ENCODE data around the gene TBL3. TPM values are rescaled to one million over a fixed set of nuclear protein-coding genes. Genes with fewer than 3 reads are reported as not detected.

Gene TBL3
- total RNA-seq, 1 experiment from 2014 or later: 51.3 TPM

- Histone ChIP-seq H3K79me2 (ENCODE audit: low read depth) (0 out of 2 replicates have a peak, but pooled peaks cover 3% of the 10 kb centered on the region), H3F3A (ENCODE audit: insufficient read depth, low read depth) (peaks cover 4% of the 10 kb centered on the region; the same call in 1 of the 2 replicates), H3K9me2 (ENCODE audit: insufficient read depth) (no peaks in the 10 kb centered on the region), H3K27ac (no peak overlapping the region), H3K4me2 (peak overlapping the region; percentile 85), H3K4me1 (replicated peaks; ENCODE audit: insufficient read depth) (peaks cover 14% of the 10 kb centered on the region), H2AFZ (no peak overlapping the region), H4K20me1 (ENCODE audit: insufficient read depth) (peaks cover 4% of the 10 kb centered on the region; the same call in 1 of the 2 replicates), H3K9me3 (ENCODE audit: insufficient read depth, low read depth) (no peaks in the 10 kb centered on the region), H3K4me3 (peak overlapping the region; percentile 45; the same call in 1 of the 2 replicates), H3K36me3 (ENCODE audit: low read depth) (no peaks in the 10 kb centered on the region), H3K27me3 (ENCODE audit: insufficient read depth, low read depth) (no peaks in the 10 kb centered on the region)
- POLR2A ChIA-PET (ENCODE audit: unreplicated experiment): interaction anchor here (0.6 to 1.0 kb wide), 4 partner anchors 25 to 125 kb away, joined by 3 to 12 read pairs (median 4); partner anchors contain the start of gene TSC2
- DNase-seq: peak in 1 of 2 experiments; percentile 67
- CTCF ChIA-PET: interaction anchor here (0.5 to 1.4 kb wide), 14 partner anchors 9 to 472 kb away, joined by 3 to 15 read pairs (median 5); partner anchors contain the start of genes NTHL1 and TSC2
- intact Hi-C loops (cut with micrococcal nuclease; ENCODE audit: unreplicated experiment): loop anchor here (1.0 to 2.0 kb wide), 5 partner anchors 21 to 126 kb away; partner anchors contain the start of gene RAB26
- TF ChIP-seq EZH2 (IDR thresholded peaks at IDR 0.05; ENCODE audit: low read depth) (no peak), CTCF (conservative IDR thresholded peaks at IDR 0.05) (no peak)
- no TSS peak for BruUV-seq (replicated peaks)
Observed at GRCh38 chr16:2022723-2023091, 50.9 kb downstream of the TBL3 start.

GRCh38 chr16:2023092-2024031 lies 51.5 kb downstream of the TBL3 start:
- ChIA-PET POLR2A (ENCODE audit: unreplicated experiment) (interaction anchor here (0.5 to 1.0 kb wide), 3 partner anchors 18 to 125 kb away, joined by 3 to 4 read pairs (median 3); no protein-coding TSS in a partner anchor), CTCF (interaction anchor here (0.6 to 1.4 kb wide), 9 partner anchors 10 to 471 kb away, joined by 3 to 15 read pairs (median 7); no protein-coding TSS in a partner anchor)
- no peaks in the 10 kb centered on the region for H3K9me3 ChIP-seq (ENCODE audit: insufficient read depth, low read depth)
- intact Hi-C loops (cut with micrococcal nuclease; ENCODE audit: unreplicated experiment): loop anchor here (1.0 to 2.0 kb wide), 5 partner anchors 20 to 125 kb away; partner anchors contain the start of gene RAB26
- no peaks in the 10 kb centered on the region for H3K27me3 ChIP-seq (ENCODE audit: insufficient read depth, low read depth)
- peaks cover 16% of the 10 kb centered on the region for H3K4me1 ChIP-seq (replicated peaks; ENCODE audit: insufficient read depth)
- H3K27ac ChIP-seq: no peak overlapping the region
- DNase-seq: peak; percentile 61 to 97
- H3K4me2 ChIP-seq: peak overlapping the region; percentile 85
- no TSS peak for BruUV-seq (replicated peaks)
- peaks cover 4% of the 10 kb centered on the region; the same call in 1 of the 2 replicates for H4K20me1 ChIP-seq (ENCODE audit: insufficient read depth)
- 0 out of 2 replicates have a peak, but pooled peaks cover 4% of the 10 kb centered on the region for H3K79me2 ChIP-seq (ENCODE audit: low read depth)
- no peak for TF ChIP-seq EZH2 (IDR thresholded peaks at IDR 0.05; ENCODE audit: low read depth)
- peak; percentile 96 for TF ChIP-seq CTCF (conservative IDR thresholded peaks at IDR 0.05)
- peak overlapping the region; percentile 74; the same call in 1 of the 2 replicates for H2AFZ ChIP-seq
- no peaks in the 10 kb centered on the region for H3K9me2 ChIP-seq (ENCODE audit: insufficient read depth)
- no peaks in the 10 kb centered on the region for H3K36me3 ChIP-seq (ENCODE audit: low read depth)
- peak overlapping the region; percentile 52; the same call in 1 of the 2 replicates for H3K4me3 ChIP-seq
- peaks cover 9% of the 10 kb centered on the region; the same call in 1 of the 2 replicates for H3F3A ChIP-seq (ENCODE audit: insufficient read depth, low read depth)

GRCh38 chr16:2024032-2024420 lies 52.2 kb downstream of the TBL3 start:
- no peak overlapping the region for H3K27ac ChIP-seq
- H3F3A ChIP-seq (ENCODE audit: insufficient read depth, low read depth): peaks cover 9% of the 10 kb centered on the region; the same call in 1 of the 2 replicates
- no peaks in the 10 kb centered on the region for H3K9me2 ChIP-seq (ENCODE audit: insufficient read depth)
- no peaks in the 10 kb centered on the region for H3K9me3 ChIP-seq (ENCODE audit: insufficient read depth, low read depth)
- CTCF ChIA-PET: no interaction called here
- no peaks in the 10 kb centered on the region for H3K36me3 ChIP-seq (ENCODE audit: low read depth)
- no peak overlapping the region for H3K4me3 ChIP-seq
- H3K4me2 ChIP-seq: no peak overlapping the region
- no TSS peak for BruUV-seq (replicated peaks)
- H4K20me1 ChIP-seq (ENCODE audit: insufficient read depth): peaks cover 4% of the 10 kb centered on the region; the same call in 1 of the 2 replicates
- intact Hi-C loops (cut with micrococcal nuclease; ENCODE audit: unreplicated experiment): no loop called here
- TF ChIP-seq EZH2 (IDR thresholded peaks at IDR 0.05; ENCODE audit: low read depth): no peak
- TF ChIP-seq CTCF (conservative IDR thresholded peaks at IDR 0.05): no peak
- no peak overlapping the region for H2AFZ ChIP-seq
- 0 out of 2 replicates have a peak, but pooled peaks cover 4% of the 10 kb centered on the region for H3K79me2 ChIP-seq (ENCODE audit: low read depth)
- peaks cover 16% of the 10 kb centered on the region for H3K4me1 ChIP-seq (replicated peaks; ENCODE audit: insufficient read depth)
- H3K27me3 ChIP-seq (ENCODE audit: insufficient read depth, low read depth): no peaks in the 10 kb centered on the region
- POLR2A ChIA-PET (ENCODE audit: unreplicated experiment): no interaction called here
- DNase-seq: no peak
